Measurements from ENCODE around the gene ACTL6A.
A peak's percentile ranks its signal among the peaks of the same experiment; 100 is the strongest.

DNA sequence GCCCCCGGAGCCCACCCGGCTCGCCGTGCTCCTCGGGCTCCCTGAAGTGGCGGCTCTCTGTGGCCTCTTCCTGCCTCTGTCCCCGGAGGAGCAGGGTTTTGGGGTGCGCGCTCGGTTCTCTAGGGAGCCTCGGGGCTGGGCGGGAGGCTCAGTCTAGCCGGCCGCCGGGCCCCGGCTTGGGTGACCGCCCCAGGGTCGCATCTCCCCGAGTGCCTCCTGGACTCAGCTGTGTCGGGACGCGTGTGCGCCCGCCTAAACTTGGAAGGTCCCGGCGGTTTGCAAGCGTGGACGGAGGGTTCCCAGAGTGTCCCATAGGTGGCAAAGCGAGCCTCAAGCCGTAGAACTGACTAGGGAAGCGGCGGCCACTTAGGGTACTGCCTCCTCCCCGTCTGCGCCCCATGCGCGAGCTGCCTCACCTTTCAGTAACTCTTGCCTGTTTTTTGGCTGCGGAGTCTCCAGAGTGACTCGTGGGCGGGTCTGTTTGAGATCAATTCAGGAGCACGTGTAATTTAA is 601 bp downstream of the ACTL6A start:
- TF ChIP-seq CTCF (IDR thresholded peaks at IDR 0.05 in 2 of 3, conservative IDR thresholded peaks at IDR 0.05 in 1 of 3; ENCODE audit: borderline replicate concordance in 1 of 3, insufficient read depth in 1 of 3, low read depth in 2 of 3, low read length in 2 of 3) = peak in 2 of 3 experiments; percentile 35 to 46; a peak in 4 of 6 replicates
- TF ChIP-seq, protein P1, sequence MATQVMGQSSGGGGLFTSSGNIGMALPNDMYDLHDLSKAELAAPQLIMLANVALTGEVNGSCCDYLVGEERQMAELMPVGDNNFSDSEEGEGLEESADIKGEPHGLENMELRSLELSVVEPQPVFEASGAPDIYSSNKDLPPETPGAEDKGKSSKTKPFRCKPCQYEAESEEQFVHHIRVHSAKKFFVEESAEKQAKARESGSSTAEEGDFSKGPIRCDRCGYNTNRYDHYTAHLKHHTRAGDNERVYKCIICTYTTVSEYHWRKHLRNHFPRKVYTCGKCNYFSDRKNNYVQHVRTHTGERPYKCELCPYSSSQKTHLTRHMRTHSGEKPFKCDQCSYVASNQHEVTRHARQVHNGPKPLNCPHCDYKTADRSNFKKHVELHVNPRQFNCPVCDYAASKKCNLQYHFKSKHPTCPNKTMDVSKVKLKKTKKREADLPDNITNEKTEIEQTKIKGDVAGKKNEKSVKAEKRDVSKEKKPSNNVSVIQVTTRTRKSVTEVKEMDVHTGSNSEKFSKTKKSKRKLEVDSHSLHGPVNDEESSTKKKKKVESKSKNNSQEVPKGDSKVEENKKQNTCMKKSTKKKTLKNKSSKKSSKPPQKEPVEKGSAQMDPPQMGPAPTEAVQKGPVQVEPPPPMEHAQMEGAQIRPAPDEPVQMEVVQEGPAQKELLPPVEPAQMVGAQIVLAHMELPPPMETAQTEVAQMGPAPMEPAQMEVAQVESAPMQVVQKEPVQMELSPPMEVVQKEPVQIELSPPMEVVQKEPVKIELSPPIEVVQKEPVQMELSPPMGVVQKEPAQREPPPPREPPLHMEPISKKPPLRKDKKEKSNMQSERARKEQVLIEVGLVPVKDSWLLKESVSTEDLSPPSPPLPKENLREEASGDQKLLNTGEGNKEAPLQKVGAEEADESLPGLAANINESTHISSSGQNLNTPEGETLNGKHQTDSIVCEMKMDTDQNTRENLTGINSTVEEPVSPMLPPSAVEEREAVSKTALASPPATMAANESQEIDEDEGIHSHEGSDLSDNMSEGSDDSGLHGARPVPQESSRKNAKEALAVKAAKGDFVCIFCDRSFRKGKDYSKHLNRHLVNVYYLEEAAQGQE (IDR thresholded peaks at IDR 0.05; ENCODE audit: low read depth) = no peak
- no peak for TF ChIP-seq POLR2A (IDR thresholded peaks at IDR 0.05; ENCODE audit: borderline replicate concordance, extremely low read depth, insufficient read depth, insufficient read length)
- TF ChIP-seq, protein P2, sequence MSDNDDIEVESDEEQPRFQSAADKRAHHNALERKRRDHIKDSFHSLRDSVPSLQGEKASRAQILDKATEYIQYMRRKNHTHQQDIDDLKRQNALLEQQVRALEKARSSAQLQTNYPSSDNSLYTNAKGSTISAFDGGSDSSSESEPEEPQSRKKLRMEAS (IDR thresholded peaks at IDR 0.05) = 0 out of 2 replicates have a peak, but pooled peaks have one; percentile 20
- TF ChIP-seq SP1 (IDR thresholded peaks at IDR 0.05; ENCODE audit: low read depth) = no peak
- TF ChIP-seq CBX3 (IDR thresholded peaks at IDR 0.05; ENCODE audit: low read depth) = no peak
- TF ChIP-seq ZNF274 (IDR thresholded peaks at IDR 0.05; ENCODE audit: low read depth, low read length) = no peak
- no peak for TF ChIP-seq JUND (IDR thresholded peaks at IDR 0.05)
- 0 out of 2 replicates have a peak, but pooled peaks have one; percentile 28 for TF ChIP-seq SIN3A (IDR thresholded peaks at IDR 0.05; ENCODE audit: low read depth)
- TF ChIP-seq ZFX (IDR thresholded peaks at IDR 0.05) = no peak; the same call in 1 of the 2 replicates
- no peak for TF ChIP-seq POLR2AphosphoS5 (IDR thresholded peaks at IDR 0.05; ENCODE audit: low read depth, low read length)
- no peak for TF ChIP-seq ELF1 (IDR thresholded peaks at IDR 0.05; ENCODE audit: borderline replicate concordance, low read depth)
- TF ChIP-seq TCF7L2 (IDR thresholded peaks at IDR 0.05; ENCODE audit: borderline replicate concordance, extremely low read depth, insufficient read depth, insufficient read length) = no peak
- no peak for TF ChIP-seq EZH2phosphoT487 (IDR thresholded peaks at IDR 0.05; ENCODE audit: borderline replicate concordance)

Measured in HCT116 (cell line).